Spinal cord (tissue), 10 donors: ENCODE data around the gene NT5E. TPM values are rescaled to one million over a fixed set of nuclear protein-coding genes. Genes with fewer than 3 reads are reported as not detected.

Experiments used
- DNase-seq, 6 donors: peaks; one replicate each; pipeline versions ENCODE4 v3.0.0 to v3.0.0-alpha.2; 2013 to 2015; ENCODE audit warnings: low spot score in 6 of 6, low read depth in 4 of 6
- H3K27ac ChIP-seq: one replicate; pipeline ENCODE4 v1.5.1; 2013; ENCODE audit warnings: low read depth, low read length, control low read depth
- H3K27me3 ChIP-seq: one replicate; pipeline ENCODE4 v1.6.1; 2013; ENCODE audit warnings: low read length; ENCODE audit not compliant: control insufficient read depth, insufficient read depth
- H3K36me3 ChIP-seq: one replicate; pipeline ENCODE4 v1.6.1; 2013; ENCODE audit warnings: low read length; ENCODE audit not compliant: control insufficient read depth, insufficient read depth
- H3K4me1 ChIP-seq: one replicate; pipeline ENCODE4 v1.6.1; 2013; ENCODE audit warnings: low read length; ENCODE audit not compliant: control insufficient read depth, insufficient read depth
- H3K4me3 ChIP-seq: one replicate; pipeline ENCODE4 v1.5.1; 2013; ENCODE audit warnings: low read depth, low read length, control low read depth
- H3K9me3 ChIP-seq: one replicate; pipeline ENCODE4 v1.6.1; 2013; ENCODE audit warnings: low read length; ENCODE audit not compliant: control insufficient read depth, insufficient read depth
- WGBS: methylation state at CpG from one replicate; pipeline ENCODE4 v1.1.5; 2013; ENCODE audit warnings: missing lambda C conversion rate; ENCODE audit not compliant: insufficient coverage; 5-methylcytosine and 5-hydroxymethylcytosine counted together
- polyA plus RNA-seq, 2 donors: library from polyadenylated mRNA; unstranded; fragments of 120-200 nt; gene quantifications; one replicate each; pipeline ENCODE4 v1.2.1, GENCODE V29; 2013; ENCODE audit not compliant: insufficient read length in 2 of 2
- total RNA-seq, 2 donors: library from RNA; depleted of rRNA in 1 of 2; stranded (reverse); fragments of 120-200 nt in 1 of 2; fragments of >200 nt in 1 of 2; gene quantifications; one replicate each; pipeline versions ENCODE4 v1.2.3 to v1.2.4, GENCODE V29; 2013 to 2014
- donor health status: healthy.

Gene NT5E
- total and polyA plus RNA-seq, 4 donors = 13.0 to 18.8 (median 16.7) TPM

DNA sequence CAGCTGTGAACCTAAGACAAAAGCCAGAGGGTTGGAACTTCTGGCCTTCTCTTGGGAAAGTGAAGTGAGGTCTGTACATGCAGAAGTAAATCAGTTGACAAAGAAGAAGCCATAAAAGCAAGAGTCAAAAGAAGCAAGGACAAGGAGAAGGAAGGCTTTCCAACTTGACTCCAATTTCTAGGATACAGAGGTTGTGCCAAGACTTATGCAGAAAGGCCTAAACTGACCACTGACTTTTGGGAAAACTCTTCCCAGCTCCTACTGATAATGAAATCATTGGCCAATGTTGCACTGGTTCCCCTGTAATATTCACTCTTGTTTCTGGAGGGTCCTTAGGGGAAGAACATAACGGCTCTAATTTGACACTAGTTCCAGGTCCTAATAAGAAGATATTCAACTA lies 29.3 kb upstream of the NT5E start:
- H3K36me3 ChIP-seq = no peaks in the 10 kb centered on the region
- no peak for DNase-seq
- WGBS = no CpG with 5 or more reads among the region's 1 CpG
- no peaks in the 10 kb centered on the region for H3K27me3 ChIP-seq
- H3K4me1 ChIP-seq = no peaks in the 10 kb centered on the region
- H3K27ac ChIP-seq = no peak overlapping the region
- peaks cover 2% of the 10 kb centered on the region for H3K9me3 ChIP-seq
- no peak overlapping the region for H3K4me3 ChIP-seq

DNA sequence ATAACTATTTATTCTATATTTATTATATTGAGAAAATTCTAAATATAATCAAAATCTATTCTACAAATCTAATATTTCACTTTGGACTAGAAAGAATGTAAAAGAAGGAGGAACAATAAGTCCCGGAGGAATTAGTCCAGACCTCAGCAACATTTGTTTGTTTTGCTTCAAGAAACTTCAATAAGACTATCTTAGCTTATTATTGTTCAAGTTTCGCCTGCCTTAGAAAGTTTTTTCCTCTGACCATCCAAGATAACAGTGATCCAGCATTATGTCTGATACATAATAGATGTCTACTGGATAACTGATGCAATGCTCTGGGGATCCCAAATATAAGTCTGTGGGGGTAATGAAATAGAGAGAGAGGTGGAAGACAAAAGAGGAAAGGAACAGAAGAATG lies 28.7 kb upstream of the NT5E start:
- WGBS = no CpG with 5 or more reads among the region's 2 CpGs
- no peak overlapping the region for H3K27ac ChIP-seq
- DNase-seq = no peak

GRCh38 chr6:85421972-85422371 lies 27.9 kb upstream of the NT5E start:
- H3K4me3 ChIP-seq = no peak overlapping the region
- H3K27ac ChIP-seq = no peak overlapping the region
- WGBS = 80% methylated on average over 1 of the region's 2 CpGs
- H3K36me3 ChIP-seq = no peaks in the 10 kb centered on the region
- H3K4me1 ChIP-seq = no peaks in the 10 kb centered on the region
- H3K9me3 ChIP-seq = peaks cover 2% of the 10 kb centered on the region
- no peaks in the 10 kb centered on the region for H3K27me3 ChIP-seq
- no peak for DNase-seq

More for the DNA sequence above, 28.7 kb upstream of the NT5E start:
- peaks cover 2% of the 10 kb centered on the region for H3K9me3 ChIP-seq
- no peak overlapping the region for H3K4me3 ChIP-seq
- H3K4me1 ChIP-seq = no peaks in the 10 kb centered on the region
- no peaks in the 10 kb centered on the region for H3K36me3 ChIP-seq
- H3K27me3 ChIP-seq = no peaks in the 10 kb centered on the region

DNA sequence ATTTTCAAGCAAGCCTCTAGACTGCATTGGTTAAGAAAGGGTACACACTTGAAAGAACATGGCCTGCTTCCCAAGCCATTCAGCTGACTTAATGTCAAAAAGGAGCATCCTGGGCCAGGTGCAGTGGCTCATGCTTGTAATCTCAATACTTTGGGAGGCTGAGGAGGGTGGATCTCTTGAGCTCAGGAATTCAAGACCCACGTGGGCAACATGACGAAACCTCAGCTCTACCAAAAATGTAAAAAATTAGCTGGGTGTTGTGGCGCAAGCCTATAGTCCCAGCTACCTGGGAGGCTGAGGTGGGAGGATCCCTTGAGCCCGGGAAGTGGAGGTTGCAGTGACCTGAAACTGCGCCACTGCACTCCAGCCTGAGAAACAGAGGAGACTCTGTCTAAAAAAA lies 26.9 kb upstream of the NT5E start:
- Histone ChIP-seq H3K4me3 (no peak overlapping the region), H3K4me1 (no peaks in the 10 kb centered on the region), H3K27ac (no peak overlapping the region), H3K27me3 (no peaks in the 10 kb centered on the region), H3K9me3 (peaks cover 2% of the 10 kb centered on the region), H3K36me3 (no peaks in the 10 kb centered on the region)
- WGBS = no CpG with 5 or more reads among the region's 5 CpGs
- no peak for DNase-seq

- Histone ChIP-seq H3K27me3 (no peaks in the 10 kb centered on the region), H3K4me1 (no peaks in the 10 kb centered on the region), H3K9me3 (peaks cover 2% of the 10 kb centered on the region), H3K4me3 (no peak overlapping the region), H3K36me3 (no peaks in the 10 kb centered on the region), H3K27ac (no peak overlapping the region)
- no peak for DNase-seq
- WGBS = no CpG with 5 or more reads among the region's 2 CpGs
Measured at GRCh38 chr6:85424981-85425380, 24.9 kb upstream of the NT5E start.

- no peaks in the 10 kb centered on the region for H3K36me3 ChIP-seq
- H3K9me3 ChIP-seq = peaks cover 2% of the 10 kb centered on the region
- no peak overlapping the region for H3K4me3 ChIP-seq
- WGBS = no CpG with 5 or more reads among the region's 4 CpGs
- no peaks in the 10 kb centered on the region for H3K27me3 ChIP-seq
- no peak for DNase-seq
- H3K27ac ChIP-seq = no peak overlapping the region
- no peaks in the 10 kb centered on the region for H3K4me1 ChIP-seq
Measured at GRCh38 chr6:85425997-85426396, 23.9 kb upstream of the NT5E start.

DNA sequence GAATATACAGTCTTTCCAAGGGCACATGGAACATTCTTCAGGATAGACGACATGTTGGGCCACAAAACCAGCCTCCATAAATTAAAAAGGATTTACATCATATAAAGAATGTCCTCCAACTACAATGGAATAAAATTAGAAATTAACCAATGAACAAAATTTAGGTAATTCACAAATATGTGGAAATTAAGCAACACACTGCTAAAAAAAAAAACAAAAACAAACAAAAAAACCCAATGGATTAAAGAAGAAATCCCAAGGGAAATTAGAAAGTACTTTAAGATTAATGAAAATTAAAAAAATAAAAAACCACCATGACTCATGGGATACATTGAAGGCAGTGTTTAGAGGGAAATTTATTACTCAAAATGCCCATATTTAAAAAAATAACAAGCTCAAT lies 21.4 kb upstream of the NT5E start:
- DNase-seq = no peak
- Histone ChIP-seq H3K27me3 (no peaks in the 10 kb centered on the region), H3K9me3 (peaks cover 2% of the 10 kb centered on the region), H3K36me3 (no peaks in the 10 kb centered on the region), H3K4me1 (no peaks in the 10 kb centered on the region), H3K4me3 (no peak overlapping the region), H3K27ac (no peak overlapping the region)
- WGBS = no CpG with 5 or more reads among the region's 1 CpG

DNA sequence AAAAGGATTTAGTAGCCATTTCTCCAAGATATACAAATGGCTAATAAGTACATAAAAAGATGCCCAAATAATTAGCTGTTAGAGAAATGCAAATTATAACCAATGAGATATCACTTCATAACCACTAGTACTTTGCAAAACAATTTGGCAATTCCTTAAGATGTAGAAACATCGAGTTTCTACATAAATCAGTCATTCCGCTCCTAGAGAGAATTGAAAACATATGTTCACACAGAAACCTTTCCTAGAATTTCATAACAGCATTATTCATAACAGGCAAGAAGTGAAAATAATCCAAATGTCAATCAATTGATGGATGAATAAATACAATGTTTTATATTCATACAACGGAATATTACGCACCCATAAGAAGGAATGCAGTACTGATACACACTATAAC lies 20.5 kb upstream of the NT5E start:
- Histone ChIP-seq H3K4me3 (no peak overlapping the region), H3K9me3 (peaks cover 2% of the 10 kb centered on the region), H3K36me3 (no peaks in the 10 kb centered on the region), H3K4me1 (no peaks in the 10 kb centered on the region), H3K27me3 (no peaks in the 10 kb centered on the region), H3K27ac (no peak overlapping the region)
- DNase-seq = no peak
- no CpG with 5 or more reads among the region's 4 CpGs for WGBS

DNA sequence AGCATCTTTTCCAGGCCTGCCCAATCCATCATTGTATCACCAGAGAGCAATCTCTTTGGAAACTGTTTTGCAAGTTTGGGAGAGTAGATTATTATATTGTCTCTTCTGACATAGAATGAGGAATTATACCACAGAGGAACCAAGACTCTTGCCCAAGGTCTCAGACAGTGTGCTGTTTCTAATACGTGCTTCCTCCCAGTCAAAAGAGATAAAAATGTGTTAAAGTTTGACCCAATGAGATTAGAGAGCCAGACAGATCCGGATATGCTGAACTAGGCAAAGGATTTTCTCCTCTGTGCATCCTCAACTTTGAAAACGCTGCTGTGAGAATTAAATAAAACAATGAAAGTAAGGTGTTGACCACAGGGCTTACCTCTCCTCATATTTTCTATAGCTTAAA lies 18.6 kb upstream of the NT5E start:
- Histone ChIP-seq H3K4me1 (no peaks in the 10 kb centered on the region), H3K9me3 (no peaks in the 10 kb centered on the region), H3K27me3 (no peaks in the 10 kb centered on the region), H3K36me3 (no peaks in the 10 kb centered on the region), H3K4me3 (no peak overlapping the region), H3K27ac (no peak overlapping the region)
- no peak for DNase-seq
- no CpG with 5 or more reads among the region's 3 CpGs for WGBS

GRCh38 chr6:85432554-85432953 lies 17.3 kb upstream of the NT5E start:
- H3K4me3 ChIP-seq = no peak overlapping the region
- no peaks in the 10 kb centered on the region for H3K27me3 ChIP-seq
- no peak overlapping the region for H3K27ac ChIP-seq
- no CpG with 5 or more reads among the region's 1 CpG for WGBS
- no peaks in the 10 kb centered on the region for H3K4me1 ChIP-seq
- no peaks in the 10 kb centered on the region for H3K36me3 ChIP-seq
- no peak for DNase-seq
- H3K9me3 ChIP-seq = no peaks in the 10 kb centered on the region
